Measurements from ENCODE around the gene LRRC15.

The LRRC15 gene

DNA sequence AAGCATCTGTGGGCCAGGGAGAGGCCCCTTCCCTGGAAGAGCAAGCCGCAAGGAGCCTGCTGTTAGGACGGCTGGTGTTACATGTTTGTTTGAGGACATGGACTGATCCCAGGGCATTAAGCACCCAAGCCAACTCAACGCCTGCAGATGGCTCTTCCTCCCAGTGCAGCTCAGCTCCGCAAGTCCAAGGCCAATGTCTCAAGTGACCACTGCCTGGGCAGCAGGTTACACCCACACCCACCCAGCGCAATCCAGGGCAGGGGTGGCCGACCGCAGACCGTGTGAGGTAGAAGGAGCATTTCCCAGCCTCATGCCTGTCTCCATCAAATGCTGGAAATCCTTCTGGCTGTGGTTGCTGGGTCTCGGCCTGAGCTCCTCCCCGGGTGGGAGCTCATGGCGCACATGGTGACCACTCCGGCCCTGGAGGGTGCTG is 15.0 kb upstream of the LRRC15 start:
- no peak for DNase-seq

DNA sequence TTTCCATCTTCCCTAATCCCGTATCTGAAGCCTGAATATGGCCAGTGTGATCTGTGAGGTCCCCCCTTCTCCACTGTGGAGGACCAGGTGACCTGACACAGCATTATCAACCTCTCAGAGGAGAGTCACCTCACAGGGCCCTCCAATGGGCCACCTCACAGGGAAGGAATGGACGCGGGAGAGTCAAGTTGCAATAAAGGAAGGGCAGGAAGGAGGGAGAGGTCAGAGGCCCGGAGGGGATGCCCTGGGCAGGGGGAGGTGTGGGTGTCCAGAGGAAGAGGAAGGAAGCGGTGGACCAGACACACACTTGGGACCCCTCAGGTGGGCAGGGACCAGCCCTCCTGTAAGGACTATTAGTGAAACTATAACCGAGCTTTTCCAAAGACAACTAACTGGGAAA is 14.6 kb upstream of the LRRC15 start:
- DNase-seq, result no peak

DNA sequence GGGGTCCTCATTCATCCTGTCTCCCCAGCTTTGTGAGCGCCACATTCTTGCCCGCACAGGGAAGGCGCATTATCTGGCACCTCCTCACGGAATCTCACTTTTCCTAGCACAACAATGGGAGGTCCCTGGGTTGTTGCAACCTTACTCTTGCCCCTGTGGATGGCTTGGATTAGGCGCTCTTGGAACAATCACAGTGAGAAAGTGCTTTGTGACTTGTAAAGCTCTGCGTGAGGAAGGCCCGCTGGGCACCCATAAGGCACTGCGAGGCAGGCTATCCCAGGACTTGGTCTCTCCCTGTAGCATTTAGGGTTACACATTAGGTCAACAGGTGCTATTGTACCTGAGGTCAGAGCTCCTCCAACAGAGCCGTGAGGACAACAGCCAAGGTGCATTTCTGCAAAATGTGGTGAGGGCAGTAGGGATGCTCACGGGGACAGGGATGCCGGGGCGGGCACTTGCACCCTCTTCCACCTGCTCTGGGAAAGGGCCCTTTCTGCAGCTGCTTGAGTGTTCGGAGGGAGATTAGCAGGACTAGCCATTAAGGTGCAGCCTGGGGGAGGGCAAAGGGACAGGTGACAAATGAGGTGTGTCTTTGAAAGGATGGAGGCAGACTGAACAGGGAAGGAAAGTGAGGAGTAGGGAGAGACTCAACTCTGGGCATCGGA is 13.9 kb upstream of the LRRC15 start:
- no peak for DNase-seq

DNA sequence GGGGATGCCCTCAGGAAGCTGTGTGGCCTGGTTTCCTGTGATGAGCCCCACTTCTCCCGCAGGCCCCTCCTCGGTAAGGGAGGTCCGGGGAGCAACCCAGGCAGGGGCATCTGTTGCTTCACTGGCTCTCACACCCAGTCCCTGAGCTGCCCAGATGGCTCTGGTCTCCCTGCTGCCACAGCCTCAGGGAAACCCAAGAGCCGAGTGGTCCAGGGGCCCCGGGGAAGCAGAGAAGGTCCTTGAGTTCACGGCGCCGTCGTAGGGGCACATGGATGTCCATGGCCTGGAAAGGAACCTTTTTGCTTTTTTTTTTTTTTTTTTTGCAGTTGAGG is 13.3 kb upstream of the LRRC15 start:
- DNase-seq, result no peak

DNA sequence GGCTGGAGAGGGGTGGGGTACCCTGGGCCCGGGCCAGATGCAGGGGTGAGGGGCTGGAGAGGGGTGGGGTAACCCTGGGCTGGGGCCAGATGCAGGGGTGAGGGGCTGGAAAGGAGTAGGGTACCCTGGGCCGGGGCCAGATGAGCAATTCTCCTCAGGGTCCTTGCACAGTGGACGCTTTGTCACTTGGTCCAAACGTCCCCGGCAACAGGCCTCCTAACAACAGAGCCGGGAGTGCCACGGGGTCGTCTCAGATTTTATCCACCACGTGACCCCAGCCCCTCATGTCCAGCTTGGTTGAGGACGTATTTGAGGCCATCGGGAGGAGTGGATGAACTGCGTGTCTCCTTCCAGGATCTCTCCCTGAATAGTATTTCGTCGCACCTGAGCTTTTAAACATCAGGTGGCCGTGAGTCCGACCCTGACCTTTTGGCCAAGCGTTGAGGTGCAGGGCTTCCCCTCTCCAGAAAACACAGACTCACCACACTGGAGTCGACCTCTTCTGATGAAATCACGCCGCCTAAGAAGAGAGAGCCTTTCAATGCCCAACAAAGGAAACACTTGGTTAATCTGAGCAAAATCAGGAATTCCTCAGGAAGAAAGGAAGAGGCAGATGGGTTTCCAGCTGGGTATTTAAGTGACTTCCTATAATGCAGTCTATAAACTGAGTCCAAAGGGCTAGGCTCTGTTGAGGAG is 12.8 kb upstream of the LRRC15 start:
- no peak for DNase-seq

DNA sequence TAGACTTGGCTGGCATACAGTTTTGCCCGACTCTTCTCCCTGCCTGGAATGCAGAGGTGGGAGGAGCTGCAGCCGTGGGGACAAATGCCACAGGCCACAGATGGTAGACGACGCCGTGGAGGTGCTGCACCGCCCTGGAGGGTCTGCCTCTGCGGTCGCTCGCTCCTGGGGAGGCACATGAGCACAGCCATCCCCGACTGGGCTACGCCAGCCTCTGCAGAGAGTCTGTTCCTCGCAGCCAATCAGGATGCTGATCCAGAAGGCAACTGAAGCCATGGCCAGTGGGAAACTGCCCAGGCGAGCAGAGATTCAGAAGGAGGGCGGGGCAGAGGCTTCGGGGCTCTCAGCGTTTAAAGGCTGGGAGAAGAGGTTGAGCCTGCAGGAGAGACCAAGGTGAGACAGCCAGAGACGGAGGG is 11.9 kb upstream of the LRRC15 start:
- no peak for DNase-seq

DNA sequence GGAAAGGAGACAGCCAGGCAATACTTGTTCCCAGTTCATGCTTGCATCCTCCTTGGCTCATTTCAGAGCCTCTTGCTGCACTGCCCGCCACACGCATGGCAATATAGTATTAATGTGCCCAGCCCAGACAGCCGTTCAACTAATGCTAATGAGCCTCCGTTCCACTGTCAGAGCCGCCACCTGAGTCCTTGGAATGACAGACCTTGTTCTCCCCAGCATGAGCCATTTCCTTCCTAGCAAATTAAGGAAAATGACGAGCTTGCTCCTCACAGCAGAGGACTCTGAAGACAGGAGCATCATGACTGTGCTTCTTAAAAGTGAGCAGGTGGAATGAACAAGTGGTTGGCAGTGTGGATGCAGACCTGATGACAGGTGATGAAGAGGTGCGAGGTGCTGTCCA is 10.8 kb upstream of the LRRC15 start:
- DNase-seq, result no peak

DNA sequence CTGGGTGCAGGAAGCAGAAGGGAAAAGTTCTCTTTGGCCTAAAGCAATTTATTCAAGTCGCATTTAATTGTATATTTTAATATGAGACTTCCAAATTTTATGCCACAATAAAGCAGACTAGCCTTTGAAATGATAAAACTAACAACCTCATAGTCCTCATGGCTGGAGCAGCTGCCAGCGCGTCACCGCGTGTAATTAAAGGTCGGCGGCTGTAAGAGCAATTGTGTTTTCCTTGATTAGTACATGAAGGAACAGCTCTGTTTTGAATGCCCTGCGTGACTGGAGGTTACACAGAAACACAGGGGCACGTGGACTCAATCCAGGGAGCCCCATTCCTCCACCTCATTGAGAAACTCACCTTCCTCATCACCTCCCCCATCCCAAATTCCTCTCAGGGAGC is 10.1 kb upstream of the LRRC15 start:
- peak; percentile 6 for DNase-seq

DNA sequence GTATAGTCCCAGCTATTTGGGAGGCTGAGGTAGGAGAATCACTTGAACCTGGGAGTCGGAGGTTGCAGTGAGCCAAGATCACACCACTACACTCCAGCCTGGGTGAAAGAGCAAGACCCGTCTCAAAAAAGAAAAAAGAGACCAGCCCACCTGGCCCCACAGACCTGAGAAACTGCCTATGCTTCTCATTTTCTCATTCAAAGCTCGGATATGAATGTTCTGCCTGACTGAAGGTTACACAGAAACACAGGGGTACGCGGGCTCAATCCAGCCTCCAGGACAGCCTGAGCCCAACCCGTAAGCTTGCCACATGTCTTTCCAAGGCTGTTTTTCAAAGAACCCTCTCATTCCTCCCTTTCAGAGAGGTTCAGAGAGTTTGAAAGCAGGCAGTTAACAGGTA is 9.7 kb upstream of the LRRC15 start:
- DNase-seq, result no peak

DNA sequence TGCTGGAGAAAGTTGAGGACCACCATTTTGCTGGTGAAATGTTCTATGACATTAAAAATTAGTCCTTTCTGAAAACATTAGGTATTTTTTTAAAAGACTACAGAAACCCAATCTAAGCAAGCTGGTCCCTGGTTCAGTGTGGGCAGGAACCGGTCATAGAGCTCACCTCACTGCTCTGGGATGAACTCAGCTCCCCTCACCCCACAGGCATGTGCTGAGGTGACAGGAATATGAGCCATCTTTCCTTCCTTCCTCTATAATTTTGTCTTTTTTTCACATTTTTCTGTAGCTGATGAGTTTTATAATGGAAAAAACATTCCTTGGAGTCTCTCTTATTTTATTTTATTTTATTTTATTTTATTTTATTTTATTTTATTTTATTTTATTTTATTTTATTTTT is 8.2 kb upstream of the LRRC15 start:
- DNase-seq, result no peak

DNA sequence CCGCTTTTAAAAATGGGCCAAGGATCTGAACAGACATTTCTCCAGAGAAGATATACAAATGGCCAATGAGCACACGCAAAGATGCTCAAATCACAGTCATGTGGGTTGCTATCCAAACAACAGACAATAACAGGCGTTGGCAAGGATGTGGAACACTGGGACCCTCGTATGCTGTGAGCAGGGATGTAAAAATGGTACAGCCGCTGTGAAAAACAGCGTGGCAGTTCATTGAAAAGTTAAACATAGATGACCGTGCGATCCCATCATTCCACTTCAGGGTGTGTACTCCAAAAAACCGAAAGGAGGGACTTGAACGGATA is 6.7 kb upstream of the LRRC15 start:
- DNase-seq, result no peak

DNA sequence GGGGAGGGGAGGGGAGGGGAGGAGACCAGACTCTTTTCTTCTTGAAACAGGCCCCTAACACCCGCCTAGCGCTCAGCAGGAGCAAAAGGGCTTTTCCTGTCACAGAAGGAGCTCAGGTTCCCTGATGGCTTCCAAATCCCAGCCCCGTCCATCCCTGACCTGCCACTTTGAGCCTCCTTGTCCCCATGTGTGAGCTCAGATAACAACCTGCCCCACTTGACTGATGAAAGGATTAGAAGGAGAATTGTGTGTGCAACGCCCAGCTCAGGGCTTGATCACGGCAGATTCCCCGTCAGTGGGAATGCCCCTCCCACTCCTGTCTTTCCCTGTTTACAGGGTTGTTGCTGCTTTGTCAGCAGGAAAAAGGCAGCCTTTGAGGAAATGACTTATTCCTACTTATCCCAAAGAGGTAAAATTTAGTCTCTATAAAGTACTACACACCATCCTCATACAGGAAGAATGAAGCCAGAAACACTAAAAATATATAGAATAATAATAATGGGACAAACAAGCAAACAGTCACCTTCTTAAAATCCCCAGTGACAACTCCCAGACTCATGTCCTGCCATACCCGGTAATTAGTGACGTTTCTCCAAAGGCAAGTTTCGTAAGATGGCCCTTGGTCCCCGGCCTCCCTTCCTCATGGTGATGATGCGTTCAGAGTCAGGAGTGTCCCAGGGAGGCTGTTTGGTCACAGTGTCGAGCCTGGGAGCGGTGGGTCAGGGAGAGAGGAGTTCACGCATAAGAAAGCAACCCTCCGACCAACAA is 6.1 kb upstream of the LRRC15 start:
- DNase-seq, result no peak

DNA sequence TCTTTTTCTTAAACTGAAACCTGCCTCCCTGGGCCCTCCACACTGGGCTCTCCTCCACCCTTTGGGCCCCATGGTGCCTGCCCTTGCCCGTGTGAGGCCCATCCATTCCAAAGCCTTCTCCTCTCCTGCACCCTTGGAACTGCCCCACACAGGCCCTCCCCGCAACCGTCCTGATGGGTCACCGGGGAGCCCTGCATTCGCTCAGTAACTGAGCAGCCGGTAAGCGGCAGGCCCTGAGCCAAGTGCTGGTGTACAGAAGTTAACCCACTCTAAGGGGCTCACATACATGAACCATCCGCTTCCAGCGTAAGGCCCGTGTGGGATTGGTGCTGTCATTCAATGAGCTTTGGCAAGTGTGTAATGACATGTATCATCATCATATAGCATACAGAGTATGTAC is 5.4 kb upstream of the LRRC15 start:
- no peak for DNase-seq

DNA sequence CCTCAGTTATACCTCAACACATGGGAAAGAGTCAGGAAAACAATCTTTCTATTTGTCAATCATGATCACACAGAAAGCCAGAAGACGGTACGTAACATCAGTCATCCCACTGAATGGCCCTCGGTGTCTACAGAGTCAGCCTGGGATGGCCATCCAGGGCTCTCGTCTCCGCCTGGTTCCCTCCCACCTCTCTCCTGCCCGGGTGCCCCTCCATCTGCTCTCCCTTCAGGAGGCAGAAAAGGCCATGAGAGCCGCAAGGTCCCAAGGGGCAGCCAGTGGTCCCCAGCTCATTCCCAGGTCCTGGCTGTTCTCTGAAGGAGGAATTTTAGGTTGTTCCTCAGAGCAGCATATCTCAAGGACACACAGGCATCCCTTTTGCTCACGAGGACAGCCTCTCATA is 4.4 kb upstream of the LRRC15 start:
- DNase-seq, result no peak

DNA sequence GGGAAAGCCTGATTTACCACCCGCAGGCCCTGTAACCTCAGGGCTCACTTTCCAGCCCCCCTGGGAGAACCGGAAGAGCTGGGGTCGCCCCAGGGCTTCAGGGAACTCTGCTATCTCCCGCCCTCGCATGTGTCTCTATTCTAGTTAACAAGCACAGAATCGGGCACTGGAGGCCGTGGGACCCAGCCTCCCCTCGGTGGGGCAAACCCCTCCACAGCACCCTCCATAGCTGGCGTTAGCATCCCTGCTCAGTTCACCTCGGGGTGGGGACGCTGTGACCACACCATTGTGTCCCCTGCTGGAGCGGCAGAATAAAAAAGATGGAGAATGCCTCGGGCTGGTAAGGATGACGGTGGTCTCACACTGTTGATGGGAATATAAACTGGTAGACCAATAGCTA is 3.5 kb upstream of the LRRC15 start:
- DNase-seq, result no peak

DNA sequence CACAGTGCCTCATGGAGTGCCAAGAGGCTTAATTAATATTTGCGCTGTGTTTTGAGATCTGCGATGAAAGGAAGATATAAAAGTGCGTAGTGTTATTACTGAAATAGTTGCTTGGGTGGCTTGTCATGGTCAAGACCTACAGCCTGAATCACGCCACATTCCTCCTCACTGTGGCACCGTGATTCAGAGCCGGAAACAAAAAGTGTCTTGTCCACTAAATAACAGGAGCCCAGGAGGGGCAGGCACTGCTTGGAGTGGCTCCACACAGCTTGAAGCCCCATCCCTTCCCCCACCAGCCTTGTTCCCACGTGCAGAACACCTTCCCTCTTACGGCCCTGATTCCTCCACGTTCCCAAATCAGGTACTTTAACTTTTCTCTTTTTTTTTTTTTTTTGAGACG is 1.2 kb upstream of the LRRC15 start:
- no peak for DNase-seq

DNA sequence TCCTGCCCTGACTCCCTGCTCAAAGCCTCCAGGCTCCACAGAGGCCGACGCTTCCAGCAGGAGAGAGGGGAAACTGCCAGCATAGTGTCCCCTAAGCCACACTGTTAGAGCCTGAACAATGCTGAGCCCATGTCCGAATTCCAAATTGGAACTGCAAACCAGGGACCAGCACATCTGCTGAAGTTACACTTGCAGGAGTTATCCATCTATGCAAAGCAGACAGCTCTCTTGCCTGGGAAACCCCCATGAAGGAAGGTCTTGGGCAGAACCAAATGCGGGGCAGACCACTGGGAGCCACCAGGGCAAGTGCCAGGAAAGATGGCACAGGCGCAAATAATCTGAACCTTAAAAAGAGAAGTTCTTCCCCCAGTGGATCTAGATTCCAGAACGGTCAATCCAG is 625 bp downstream of the LRRC15 start:
- no peak for DNase-seq

DNA sequence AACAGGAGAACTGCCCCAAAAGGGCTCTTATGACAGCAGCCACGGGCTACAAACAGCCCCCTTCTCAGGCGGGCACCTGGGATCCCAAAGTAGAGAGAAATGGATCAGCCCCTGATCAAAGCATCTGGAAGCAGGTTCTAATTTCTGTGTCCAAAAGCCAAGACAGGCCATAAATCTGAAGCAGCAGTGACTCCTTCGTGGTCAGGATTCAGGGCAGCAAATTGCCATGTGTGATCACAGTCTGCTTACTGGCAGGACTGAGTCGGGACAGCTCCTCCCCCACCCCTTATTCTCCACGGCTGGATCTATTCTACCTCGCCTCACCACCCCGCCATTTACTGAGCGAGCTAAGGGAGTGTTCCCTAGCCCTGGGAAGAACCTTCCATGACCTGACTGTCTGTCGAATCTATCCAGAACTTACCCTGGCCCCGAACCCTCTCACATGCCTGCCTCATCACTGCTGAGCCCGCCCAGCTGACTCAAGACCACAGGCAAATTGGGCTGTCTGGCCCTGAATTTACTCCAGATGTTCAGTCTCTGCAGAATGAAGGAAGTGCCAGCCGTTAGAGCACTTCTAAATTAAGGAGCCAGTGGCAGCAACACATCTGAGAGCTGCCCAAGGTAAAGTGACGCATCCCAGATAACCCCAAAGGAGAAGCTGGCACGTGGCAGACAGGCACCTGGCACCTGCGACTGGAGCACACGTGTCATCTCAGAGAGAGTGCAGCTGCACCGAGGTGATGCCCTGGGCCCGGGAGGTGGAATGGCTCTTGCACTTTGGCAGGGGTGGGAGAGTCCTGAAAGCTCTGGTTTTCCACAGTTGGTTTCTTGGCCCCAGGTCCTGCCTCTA is 1.3 kb downstream of the LRRC15 start:
- DNase-seq, result no peak

DNA sequence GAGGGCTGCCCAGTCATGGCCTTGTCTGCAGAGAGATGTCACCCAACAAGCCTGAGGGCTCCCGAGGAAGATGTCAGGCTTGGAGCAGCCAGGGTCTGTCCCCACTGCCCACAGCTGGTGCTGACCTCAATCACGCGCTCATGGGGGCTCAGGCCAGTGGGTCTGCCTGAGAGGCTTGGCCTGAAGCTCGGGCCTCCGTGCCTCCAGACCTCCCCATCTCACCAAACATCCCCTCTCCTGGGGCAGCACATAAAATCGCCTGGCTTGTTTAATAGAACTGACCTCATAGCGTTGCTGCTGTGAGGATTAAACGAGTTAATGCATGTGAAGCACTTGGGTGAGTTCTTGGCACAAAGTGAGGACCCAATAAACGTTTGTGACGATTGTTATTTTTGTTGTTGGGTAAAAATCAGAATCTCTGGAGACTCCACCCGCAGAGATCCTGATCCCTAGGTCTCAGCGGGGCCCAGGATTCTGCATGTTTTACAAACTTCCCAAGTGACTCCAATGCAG is 3.5 kb downstream of the LRRC15 start:
- DNase-seq, result no peak

DNA sequence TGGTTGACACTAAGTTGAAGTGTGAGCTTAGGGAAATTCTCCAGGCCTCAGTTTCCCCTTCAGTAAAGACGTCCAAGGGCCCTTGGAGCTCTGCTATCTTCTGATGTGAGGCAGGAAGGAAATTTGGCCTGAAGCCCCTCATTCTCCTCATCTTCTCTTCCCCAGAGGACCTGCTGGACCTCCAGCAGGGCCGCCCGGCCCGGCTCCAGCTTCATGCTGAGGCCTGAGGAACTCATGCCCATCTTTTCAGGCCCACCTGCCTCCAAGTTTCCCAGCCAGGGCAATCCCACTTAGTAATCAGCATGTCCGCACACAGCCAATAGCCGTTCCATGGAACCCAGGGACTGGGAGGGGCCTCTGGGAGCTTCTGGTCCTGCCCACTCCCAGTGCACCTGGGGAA is 4.0 kb downstream of the LRRC15 start:
- no peak for DNase-seq

DNA sequence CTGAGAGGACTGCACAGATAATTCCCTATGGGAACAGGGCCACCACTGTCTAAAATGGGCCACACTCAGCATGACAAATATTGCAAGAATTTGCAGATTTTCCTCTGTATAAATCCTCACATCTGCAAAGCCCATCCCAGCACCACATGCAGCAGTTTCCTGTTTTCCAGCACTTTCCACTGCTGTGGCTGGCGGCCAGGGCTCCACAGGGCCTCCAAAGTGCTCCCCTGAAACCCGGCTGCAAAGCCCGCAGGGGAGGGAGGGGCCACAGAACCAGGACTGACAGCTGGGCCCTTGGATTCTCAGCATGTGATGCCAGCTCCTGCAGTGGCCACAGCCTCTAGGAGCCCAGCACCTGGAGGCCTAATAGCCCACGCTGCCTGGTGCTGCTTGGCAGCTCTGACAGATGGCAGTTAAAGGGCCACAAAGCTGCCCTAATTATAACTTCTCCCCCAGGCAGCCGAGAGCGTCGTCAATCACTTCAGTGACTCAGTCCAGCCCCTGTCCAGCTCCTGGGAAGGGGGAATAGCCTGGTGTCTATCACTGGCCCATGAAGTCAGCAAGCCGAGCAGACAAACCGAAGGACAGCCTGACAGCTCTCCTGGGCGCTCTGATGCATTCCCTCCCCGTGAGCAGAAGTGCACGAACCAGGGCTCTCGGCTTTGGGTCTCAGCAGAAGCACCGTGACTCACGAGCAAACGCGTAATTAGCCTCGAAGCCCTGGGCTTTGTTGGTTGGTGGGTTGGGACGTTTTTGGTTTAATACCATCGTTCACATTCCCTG is 4.7 kb downstream of the LRRC15 start:
- peak; percentile 73 for DNase-seq

DNA sequence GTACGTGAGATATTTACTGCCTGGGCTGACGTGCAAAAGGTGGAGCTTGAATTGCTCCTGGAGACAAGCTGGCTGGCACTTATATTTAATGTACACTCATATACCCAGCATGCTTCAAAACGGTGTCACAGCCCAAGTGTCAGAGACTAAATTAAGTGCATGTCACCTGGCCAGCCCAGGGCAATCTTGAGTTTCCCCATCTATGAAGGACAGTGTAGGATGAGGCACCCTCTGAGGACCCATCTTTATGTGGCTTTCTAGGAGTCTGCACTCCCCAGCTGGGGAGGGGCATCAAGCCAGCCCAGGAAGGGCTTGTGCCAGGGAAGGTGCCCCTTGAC is 5.3 kb downstream of the LRRC15 start:
- no peak for DNase-seq

DNA sequence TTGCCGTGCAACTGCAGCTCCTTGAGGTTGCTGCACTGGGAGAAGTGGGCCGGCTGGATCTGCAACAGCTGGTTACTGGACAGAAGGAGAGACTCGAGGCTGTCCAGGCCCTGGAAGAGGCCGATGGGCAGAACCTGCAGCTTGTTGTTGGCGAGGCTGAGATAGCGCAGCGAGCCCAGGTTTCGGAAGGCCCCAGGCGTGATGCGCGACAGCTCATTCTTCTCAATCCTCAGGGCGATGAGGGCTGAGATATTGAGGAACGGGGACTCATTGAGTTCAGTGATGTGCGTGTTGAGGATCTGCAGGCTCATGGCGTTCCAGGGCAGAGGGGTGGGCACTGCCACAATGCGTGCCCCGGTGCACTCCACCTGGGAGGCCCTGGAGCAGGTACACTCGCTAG is 9.0 kb downstream of the LRRC15 start:
- no peak for DNase-seq
